HFFc6 (cell line): ENCODE measurements around the gene KCNC3. TPM values are rescaled to one million over a fixed set of nuclear protein-coding genes. Genes with fewer than 3 reads are reported as not detected.
A peak's percentile ranks its signal among the peaks of the same experiment; 100 is the strongest.

ENCODE experiments used
- DNase-seq: peaks from one replicate; pipeline ENCODE4 v3.0.0-alpha.2; 2018
- H3K27ac Mint-ChIP-seq: 2 replicates; pipeline ENCODE4 v1.8.0; 2020; ENCODE audit warnings: mild to moderate bottlenecking, mixed read lengths
- H3K27me3 Mint-ChIP-seq: 2 replicates; pipeline ENCODE4 v1.8.0; 2021; ENCODE audit warnings: mild to moderate bottlenecking, moderate library complexity, mixed read lengths; ENCODE audit not compliant: insufficient read depth
- H3K36me3 Mint-ChIP-seq: 2 replicates; pipeline ENCODE4 v1.8.0; 2021; ENCODE audit warnings: low read depth, mixed read lengths
- H3K4me1 Mint-ChIP-seq: 2 replicates; pipeline ENCODE4 v1.8.0; 2020; ENCODE audit warnings: low read depth, mixed read lengths
- H3K4me3 Mint-ChIP-seq: 2 replicates; pipeline ENCODE4 v1.8.0; 2020; ENCODE audit warnings: mild to moderate bottlenecking, moderate library complexity, mixed read lengths
- H3K9me3 Mint-ChIP-seq: 2 replicates; pipeline ENCODE4 v1.8.0; 2020; ENCODE audit warnings: mild to moderate bottlenecking, mixed read lengths
- total RNA-seq, 6 experiments: library from RNA; stranded (reverse); fragmentation: NEBNext Ultra II Directional; extraction: Animal tissue kit (Norgen Biotek cat#: 25700); gene quantifications; 2 replicates in 1 of 6; 3 replicates in 5 of 6; pipeline ENCODE4 v1.2.3, GENCODE V29; 2021
- TF ChIP-seq, protein P1 (sequence below): fragments of 200-600 bp; sonication (generic); IDR thresholded peaks from 2 replicates; pipeline ENCODE4 v1.5.0; 2021; ENCODE audit warnings: antibody characterized with exemption, mild to moderate bottlenecking

The KCNC3 gene
- total RNA-seq, 6 experiments from 2014 or later, result not detected

DNA sequence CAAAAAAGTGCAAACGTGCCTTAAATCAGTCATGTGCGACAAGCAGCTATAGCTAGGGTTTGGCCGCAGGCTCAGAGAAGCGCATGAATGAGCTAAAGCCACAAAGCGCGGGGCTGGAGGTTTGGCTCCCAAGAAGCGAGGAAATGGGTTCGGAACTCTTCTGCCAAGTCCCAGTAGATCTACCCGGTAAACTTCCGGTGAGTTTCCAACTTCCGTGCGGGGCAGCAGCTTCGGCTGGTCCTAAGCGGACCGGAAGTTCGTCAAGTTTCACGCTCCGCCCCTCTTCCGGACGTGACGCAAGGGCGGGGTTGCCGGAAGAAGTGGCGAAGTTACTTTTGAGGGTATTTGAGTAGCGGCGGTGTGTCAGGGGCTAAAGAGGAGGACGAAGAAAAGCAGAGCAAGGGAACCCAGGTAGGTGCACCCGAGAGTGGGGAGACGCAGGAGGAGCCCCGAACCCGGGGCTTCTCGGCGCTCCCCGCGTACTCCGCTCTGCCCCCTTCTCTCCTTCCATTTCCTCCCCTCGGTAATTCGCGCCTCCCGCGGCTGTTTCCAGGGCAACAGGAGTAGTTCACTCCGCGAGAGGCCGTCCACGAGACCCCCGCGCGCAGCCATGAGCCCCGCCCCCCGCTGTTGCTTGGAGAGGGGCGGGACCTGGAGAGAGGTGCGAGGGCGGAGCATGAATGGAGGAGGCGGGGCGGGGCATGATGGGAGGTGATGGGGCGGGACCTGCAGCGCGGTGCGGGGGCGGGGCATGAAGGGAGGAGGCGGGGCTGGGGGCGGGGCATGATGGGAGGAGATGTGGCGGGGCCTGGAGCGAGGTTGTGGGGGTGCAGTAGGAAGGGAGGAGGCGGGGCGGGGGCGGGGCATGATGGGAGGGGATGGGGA lies 47.2 kb upstream of the KCNC3 start, which contains the start of gene NR1H2:
NR1H2 (plus strand) TSS at position 292 of the 885 bp plus-strand sequence. CDS start 1,149 bp downstream, outside the sequence.
- Mint-ChIP-seq H3K27me3 (peaks cover 3% of the 10 kb centered on the region), H3K4me1 (no peaks in the 10 kb centered on the region; the same call in 1 of the 2 replicates), H3K27ac (peak within 1 kb of the TSS; percentile 100), H3K4me3 (peak within 1 kb of the TSS; percentile 99), H3K36me3 (peaks cover 20% of the 10 kb centered on the region), H3K9me3 (no peaks in the 10 kb centered on the region)
- TF ChIP-seq, protein P1, sequence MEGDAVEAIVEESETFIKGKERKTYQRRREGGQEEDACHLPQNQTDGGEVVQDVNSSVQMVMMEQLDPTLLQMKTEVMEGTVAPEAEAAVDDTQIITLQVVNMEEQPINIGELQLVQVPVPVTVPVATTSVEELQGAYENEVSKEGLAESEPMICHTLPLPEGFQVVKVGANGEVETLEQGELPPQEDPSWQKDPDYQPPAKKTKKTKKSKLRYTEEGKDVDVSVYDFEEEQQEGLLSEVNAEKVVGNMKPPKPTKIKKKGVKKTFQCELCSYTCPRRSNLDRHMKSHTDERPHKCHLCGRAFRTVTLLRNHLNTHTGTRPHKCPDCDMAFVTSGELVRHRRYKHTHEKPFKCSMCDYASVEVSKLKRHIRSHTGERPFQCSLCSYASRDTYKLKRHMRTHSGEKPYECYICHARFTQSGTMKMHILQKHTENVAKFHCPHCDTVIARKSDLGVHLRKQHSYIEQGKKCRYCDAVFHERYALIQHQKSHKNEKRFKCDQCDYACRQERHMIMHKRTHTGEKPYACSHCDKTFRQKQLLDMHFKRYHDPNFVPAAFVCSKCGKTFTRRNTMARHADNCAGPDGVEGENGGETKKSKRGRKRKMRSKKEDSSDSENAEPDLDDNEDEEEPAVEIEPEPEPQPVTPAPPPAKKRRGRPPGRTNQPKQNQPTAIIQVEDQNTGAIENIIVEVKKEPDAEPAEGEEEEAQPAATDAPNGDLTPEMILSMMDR, result no peak
- DNase-seq, result peak; percentile 96

DNA sequence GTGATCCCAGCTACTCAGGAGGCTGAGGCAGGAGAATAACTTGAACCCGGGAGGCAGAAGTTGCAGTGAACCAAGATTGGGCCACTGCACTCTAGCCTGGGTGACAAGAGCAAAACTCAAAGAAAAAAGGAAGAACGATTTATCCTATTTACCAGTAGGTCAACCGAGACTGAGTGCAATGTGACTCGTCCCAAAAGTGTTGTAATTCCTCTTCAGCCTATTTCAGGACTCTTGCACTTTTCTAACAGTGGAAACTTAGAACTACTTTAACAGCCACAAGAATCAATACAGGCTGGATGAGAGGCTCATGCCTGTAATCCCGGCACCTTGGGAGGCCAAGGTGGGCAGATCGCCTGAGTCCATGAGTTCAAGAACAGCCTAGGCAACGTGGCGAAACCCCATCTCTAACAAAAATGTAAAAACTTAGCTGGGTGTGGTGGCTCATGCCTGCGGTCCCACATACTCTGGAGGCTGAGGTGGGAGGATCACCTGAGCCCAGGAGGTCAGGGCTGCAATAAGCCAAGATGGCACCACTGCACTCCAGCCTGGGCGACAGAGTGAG lies 42.8 kb upstream of the KCNC3 start:
- TF ChIP-seq, protein P1, result no peak
- H3K36me3 Mint-ChIP-seq, result no peaks in the 10 kb centered on the region
- no peak overlapping the region for H3K27ac Mint-ChIP-seq
- no peak for DNase-seq
- H3K4me3 Mint-ChIP-seq, result no peak overlapping the region
- H3K27me3 Mint-ChIP-seq, result peaks cover 7% of the 10 kb centered on the region
- peaks cover 16% of the 10 kb centered on the region for H3K4me1 Mint-ChIP-seq
- no peaks in the 10 kb centered on the region for H3K9me3 Mint-ChIP-seq

DNA sequence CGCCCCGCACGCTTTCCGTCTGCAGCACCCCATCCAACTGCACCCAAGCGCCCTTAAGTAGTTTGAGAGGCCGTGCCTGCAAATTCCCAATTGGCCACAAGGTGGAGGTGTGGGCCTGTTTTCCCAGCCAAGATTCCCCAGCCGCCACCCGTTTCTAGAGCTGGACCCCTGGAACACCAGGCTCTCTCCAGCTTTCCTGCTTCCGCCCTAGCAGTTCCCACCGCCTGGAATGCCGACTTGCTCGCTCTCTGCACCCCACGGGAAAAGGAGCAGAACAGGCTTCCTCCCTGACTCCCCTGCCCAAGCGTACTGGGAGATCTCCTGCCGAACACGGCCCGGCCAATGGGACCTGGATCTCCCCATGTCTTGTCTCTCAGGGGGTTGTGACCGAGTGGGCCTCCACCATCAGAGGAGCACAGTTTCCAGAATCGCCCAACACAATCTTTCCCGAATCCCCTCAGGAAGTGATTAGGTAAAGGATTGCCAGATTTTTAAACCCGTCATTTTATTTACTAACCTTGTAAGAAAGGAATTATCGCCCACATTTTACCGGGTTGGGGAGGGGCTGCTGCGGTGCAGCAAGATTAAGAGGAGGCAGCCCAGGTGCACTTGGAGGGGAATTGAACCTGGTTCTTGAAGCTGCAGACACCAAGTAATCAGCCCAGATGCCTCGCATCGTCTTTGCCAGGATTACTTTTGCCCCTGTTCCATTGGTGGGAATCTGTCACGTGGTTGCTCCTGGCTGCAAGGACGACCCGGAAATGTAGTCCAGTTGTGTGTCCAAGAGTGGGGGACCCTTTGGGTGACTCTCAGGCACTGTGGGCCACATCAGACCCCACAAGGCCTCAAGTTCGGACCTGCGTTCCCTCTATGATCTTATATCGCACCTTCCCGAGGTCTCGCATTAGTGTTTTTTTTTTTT lies 39.7 kb upstream of the KCNC3 start:
- peak; percentile 67 for DNase-seq
- Mint-ChIP-seq H3K9me3 (no peaks in the 10 kb centered on the region), H3K36me3 (no peaks in the 10 kb centered on the region), H3K27ac (peak overlapping the region; percentile 88), H3K27me3 (peaks cover 7% of the 10 kb centered on the region), H3K4me3 (peak overlapping the region; percentile 95), H3K4me1 (peaks cover 16% of the 10 kb centered on the region)
- TF ChIP-seq, protein P1, result peak; percentile 92

DNA sequence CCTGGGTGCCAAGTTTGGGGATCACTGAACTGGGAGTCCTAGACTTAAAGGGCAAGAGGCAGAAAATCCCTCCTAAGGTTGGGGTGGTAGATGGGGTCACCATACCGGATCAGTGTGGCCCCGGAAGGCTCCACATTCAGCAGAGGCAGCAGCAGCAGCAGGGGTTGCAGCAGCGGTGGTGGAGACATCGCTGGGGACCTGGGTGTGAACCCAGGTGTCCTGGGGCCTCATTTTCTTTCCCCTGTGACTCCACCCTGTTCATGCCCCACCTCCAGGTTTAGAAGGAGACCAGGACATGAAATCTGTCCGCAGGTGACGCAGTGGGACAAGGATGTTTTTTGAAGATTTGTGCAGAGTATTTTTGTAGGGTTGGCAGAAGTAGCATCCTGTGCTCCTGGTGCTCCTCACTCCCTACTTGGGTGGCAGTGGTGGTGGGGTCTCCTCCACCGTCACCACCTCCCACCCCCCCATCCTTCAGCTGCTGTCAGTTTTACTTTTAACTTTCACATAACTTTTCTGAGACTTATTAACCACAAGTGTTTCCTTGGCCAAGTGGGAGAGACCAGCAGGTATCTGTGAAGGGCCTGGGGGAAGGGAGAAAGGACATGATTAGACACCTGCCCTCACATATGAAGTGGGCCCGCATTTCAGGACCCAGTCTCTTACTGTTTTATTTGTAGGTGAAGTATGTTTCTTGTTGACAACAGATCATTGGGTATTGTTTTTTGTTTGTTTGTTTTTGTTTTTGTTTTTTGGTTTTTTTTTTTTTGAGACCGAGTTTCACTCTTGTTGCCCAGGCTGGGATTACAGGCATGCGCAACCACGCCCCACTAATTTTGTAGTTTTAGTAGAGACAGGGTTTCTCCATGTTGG lies 36.5 kb upstream of the KCNC3 start, which contains the start of gene NAPSA:
NAPSA (minus strand) TSS at position 206 of the 873 bp plus-strand sequence; CDS start at position 188, 18 bp downstream.
- 0 out of 2 replicates have a peak, but pooled peaks cover 4% of the 10 kb centered on the region for H3K9me3 Mint-ChIP-seq
- no peak within 1 kb of the TSS for H3K4me3 Mint-ChIP-seq
- TF ChIP-seq, protein P1, result no peak
- DNase-seq, result no peak
- no peak within 1 kb of the TSS for H3K27ac Mint-ChIP-seq
- no peaks in the 10 kb centered on the region for H3K36me3 Mint-ChIP-seq
- H3K4me1 Mint-ChIP-seq, result peaks cover 16% of the 10 kb centered on the region
- H3K27me3 Mint-ChIP-seq, result peaks cover 7% of the 10 kb centered on the region
